Measurements from ENCODE around the gene TMEM235.

TMEM235 gene

DNA sequence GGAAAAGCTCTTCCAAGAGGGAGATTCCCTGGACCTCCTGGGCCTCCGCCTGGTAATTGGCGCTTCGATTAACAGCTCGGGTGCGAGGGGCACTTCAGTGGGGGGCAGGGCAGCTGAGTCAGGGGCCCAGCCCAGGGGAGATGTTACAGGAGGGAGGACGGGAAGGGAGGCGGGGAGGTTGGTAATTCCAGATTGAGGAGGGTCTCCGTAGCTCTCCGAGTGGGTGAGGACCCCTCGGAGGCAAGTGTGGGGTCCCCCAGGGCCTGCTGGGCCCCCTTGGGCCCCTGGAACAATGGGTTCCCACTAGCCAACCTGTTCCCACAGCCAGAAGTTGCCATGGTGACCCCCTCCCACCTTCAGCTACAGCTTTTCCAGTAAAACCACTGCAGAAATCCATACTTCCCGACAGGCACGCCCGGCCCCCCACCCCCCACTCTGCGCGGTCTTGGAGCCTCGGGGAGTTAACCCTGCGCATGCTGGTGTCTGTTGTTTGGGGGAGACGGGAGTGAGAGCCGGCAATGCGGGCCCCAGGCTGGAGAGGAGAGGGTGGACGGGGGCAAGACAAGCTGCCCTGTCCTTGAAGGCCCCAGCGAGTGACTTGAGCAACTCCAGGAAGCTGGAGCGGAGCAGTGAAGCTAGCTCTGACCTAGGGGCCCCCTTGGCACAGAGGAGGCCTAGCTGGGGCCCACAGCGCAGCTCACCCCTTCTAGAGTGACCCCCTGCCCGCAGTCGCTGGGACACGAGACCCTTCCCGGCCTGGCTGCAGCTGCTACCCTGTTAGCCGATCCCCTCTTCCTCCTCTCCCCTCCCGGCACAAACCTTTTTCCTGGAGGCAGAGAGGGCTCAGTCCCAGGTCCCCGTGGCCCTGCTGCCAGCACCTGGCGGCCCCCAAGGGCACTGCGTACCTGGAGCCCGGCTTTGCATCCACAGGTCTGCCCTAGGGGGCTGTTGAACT, 37.8 kb downstream of the TMEM235 start:
- in situ Hi-C loops (cut with MboI; ENCODE audit: low sequenced_read_pairs), result no loop called here

DNA sequence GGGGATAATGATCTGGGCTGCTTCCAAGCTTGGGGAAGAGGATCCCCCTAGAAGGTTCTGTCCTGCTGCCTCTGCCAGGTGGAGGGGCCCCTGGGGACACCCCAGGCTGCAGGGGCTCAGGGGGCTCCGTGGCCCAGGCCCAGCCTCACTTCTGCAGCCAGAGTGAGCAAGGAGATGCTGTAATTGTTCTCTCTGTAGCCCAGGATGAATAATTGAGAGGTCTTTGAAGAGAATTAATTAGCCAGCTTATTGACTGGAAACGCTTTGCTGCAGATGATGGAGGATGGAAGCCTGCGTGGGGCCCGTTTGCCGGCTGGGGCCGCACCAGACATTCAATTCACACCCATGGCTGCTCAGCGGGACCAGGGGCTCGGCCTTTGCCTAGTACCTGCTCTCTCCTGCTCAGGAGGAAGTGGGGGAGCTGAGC, 38.5 kb downstream of the TMEM235 start:
- in situ Hi-C loops (cut with MboI; ENCODE audit: low sequenced_read_pairs), result no loop called here

GRCh38 chr17:78271419-78272170, 40.2 kb downstream of the TMEM235 start:
- in situ Hi-C loops (cut with MboI; ENCODE audit: low sequenced_read_pairs), result no loop called here

GRCh38 chr17:78272181-78272913, 40.9 kb downstream of the TMEM235 start:
- in situ Hi-C loops (cut with MboI; ENCODE audit: low sequenced_read_pairs), result no loop called here

DNA sequence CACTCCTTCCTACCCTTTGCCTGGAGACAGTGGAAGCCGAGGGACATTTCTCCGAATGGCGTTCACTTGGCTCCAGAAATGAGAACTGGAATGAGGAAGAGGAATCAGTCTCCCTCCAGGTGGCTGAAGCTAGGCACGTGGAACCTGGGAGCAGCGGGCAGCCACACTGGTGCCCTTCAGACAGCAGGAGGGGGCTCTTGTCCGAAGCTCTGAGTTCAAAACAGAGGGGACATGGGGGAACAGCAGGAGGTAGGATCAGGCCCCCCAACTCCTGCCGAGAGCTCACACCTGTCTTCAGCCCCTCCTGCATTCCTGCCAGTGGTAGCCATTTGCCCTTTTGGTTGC, 41.5 kb downstream of the TMEM235 start:
- in situ Hi-C loops (cut with MboI; ENCODE audit: low sequenced_read_pairs), result no loop called here

DNA sequence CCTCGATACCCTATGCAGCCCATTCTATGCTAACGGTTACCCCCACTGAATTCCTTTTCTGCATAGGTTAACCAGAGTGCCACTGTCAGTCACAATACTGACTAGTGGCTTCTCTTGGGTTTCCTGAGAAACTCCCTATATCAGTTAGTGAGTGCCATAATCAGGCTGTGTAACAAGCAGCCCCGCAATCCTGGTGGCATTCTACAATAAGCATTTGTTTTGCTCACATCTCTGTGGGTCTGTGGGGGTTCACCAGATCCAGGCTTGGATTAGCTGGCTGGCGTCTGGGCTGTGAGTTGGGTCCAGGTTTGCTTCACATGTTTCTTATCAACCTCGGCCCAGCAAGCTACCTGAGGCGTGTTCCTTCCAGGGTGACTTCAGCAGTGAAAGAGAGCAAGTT, 42.4 kb downstream of the TMEM235 start:
- in situ Hi-C loops (cut with MboI; ENCODE audit: low sequenced_read_pairs), result no loop called here

GRCh38 chr17:78275355-78275754, 43.9 kb downstream of the TMEM235 start:
- in situ Hi-C loops (cut with MboI; ENCODE audit: low sequenced_read_pairs), result no loop called here

- in situ Hi-C loops (cut with MboI; ENCODE audit: low sequenced_read_pairs), result no loop called here
Observed at GRCh38 chr17:78276098-78276887, 44.9 kb downstream of the TMEM235 start.

DNA sequence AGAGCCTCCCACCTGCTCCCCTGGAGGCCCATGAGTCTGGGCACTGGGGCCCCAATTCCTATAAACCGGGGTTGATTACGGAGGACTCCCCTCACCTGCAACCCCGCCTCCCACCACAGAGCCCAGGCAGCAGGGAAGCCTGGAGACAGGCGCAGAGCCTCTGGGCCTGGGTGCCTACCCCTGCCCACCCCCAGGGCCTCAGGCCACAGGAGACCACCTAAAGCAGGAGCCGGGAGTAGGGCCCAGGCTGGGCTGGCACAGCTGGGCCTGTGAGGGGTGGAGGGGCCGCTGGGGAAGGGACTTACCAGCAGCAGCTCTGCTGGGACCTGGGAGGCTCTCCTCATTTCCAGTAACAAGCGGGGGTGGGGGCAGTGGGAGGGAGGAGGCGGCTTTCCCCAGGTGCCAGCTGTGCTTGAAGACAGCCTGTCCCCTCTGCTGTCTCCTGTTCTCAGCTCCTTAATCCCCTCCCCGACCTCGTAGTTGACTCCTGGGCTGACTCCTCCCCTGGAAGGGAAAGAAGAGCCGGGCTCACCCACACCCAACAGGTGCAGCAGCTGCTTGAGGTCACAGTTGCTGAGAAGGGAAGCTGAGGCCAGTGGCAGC, 46.8 kb downstream of the TMEM235 start:
- in situ Hi-C loops (cut with MboI; ENCODE audit: low sequenced_read_pairs), result no loop called here

DNA sequence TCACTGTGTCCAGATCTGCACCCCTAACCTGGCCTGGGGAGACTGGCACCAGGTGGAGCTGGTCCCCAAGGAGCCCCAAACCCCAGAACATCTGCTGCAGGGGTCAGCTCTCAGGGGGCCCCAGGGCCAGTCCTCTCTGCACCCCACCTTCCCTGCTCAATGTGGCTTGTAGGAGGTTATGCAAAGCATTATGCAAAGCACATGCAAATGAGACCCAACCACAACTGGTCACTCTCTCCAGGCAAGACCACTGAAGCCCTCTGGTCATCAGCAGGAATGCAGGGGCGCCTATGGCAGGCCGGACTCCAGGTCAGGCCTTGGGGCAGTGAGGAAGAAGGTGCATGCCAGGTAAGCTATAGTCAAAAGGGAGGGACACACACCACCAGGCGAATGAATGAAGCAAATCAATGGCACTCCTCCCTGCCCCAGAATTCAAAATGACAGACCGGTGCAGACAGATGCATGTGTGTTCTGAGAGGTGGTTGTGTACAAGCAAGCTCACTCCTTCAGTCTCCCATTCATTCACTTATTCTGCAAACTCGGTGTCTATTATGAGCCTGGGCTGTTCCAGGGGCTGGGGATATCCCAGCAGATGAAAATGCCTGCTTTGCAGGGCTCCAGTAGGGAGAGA, 48.0 kb downstream of the TMEM235 start:
- in situ Hi-C loops (cut with MboI; ENCODE audit: low sequenced_read_pairs), result no loop called here

GRCh38 chr17:78281249-78281845, 49.9 kb downstream of the TMEM235 start:
- in situ Hi-C loops (cut with MboI; ENCODE audit: low sequenced_read_pairs), result no loop called here

DNA sequence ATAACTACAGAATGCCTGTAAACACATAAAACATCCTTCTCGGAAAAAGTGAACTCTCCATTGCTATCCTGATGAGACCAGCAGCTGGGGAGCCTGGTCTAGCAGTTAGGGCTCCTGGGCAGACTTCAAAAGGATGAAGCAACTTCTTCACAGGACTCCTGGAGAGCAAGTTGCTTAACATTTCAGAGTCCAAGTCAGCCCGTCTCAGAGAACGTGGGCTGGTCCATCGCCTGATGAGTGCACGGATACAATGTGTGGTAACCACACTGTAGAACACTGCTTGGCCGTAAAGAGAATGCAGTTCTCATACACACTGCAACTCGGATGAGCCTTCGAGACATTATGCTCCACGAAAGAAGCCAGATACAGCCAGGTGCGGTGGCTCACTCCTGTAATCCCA, 52.7 kb downstream of the TMEM235 start:
- in situ Hi-C loops (cut with MboI; ENCODE audit: low sequenced_read_pairs), result no loop called here

- in situ Hi-C loops (cut with MboI; ENCODE audit: low sequenced_read_pairs), result no loop called here
Observed at GRCh38 chr17:78289004-78289403, 57.6 kb downstream of the TMEM235 start.

DNA sequence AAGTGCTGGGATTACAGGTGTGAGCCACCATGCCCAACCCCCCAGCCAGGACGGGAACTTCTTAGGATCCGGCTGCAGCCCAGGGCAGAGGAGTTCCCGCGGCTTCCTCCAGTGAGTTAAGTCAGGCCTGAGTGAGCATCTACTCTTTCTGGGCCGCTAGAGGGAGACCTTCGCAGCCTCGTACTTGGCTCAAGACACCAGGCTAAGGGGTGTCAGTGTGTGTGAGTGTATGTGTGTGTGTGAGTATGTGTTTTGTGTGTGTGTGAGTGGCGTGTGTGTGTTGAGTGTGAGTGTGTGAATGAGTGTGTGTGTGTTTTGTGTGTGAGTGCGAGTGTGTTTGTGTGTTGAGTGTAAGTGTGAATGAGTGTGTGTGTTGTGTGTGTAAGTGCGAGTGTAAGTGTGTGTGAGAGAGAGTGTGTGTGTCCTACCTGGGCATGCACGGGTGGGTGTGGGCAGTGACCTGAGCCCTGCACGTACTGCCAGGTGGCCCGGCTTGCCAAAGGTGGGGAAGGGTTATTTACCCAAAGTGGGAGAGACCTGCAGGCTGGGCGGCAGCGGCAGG, 58.5 kb downstream of the TMEM235 start:
- in situ Hi-C loops (cut with MboI; ENCODE audit: low sequenced_read_pairs), result no loop called here
